Small intestine (tissue), 7 donors: ENCODE data around the gene LRCH2. TPM values are rescaled to one million over a fixed set of nuclear protein-coding genes. Genes with fewer than 3 reads are reported as not detected.

Experiments used
- DNase-seq, 2 donors: peaks; one replicate each; pipeline versions ENCODE4 v3.0.0 to v3.0.0-alpha.2; 2013
- FAIRE-seq: peaks from 2 replicates; lab custom pipeline; 2012; peaks lifted over from hg19 to GRCh38; lab: Jason Lieb, UNC
- H3K27ac ChIP-seq, 3 donors: one replicate each; pipeline ENCODE4 v1.5.1; 2013; ENCODE audit warnings: low read length in 2 of 3, mild to moderate bottlenecking in 2 of 3, control low read depth in 1 of 3, inconsistent platforms in 1 of 3, low read depth in 1 of 3, moderate library complexity in 1 of 3
- H3K27me3 ChIP-seq, 3 donors: one replicate each; pipeline ENCODE4 v1.6.1; 2013; ENCODE audit warnings: low read length in 3 of 3, inconsistent platforms in 1 of 3; ENCODE audit not compliant: control insufficient read depth in 3 of 3, insufficient read depth in 3 of 3
- H3K36me3 ChIP-seq, 3 donors: one replicate each; pipeline ENCODE4 v1.6.1; 2013; ENCODE audit warnings: low read length in 3 of 3, inconsistent platforms in 1 of 3, low read depth in 1 of 3, mild to moderate bottlenecking in 1 of 3, moderate library complexity in 1 of 3; ENCODE audit not compliant: control insufficient read depth in 3 of 3, insufficient read depth in 2 of 3
- H3K4me1 ChIP-seq, 3 donors: one replicate each; pipeline ENCODE4 v1.6.1; 2013; ENCODE audit warnings: low read length in 2 of 3, inconsistent platforms in 1 of 3, low read depth in 1 of 3, mild to moderate bottlenecking in 1 of 3, moderate library complexity in 1 of 3; ENCODE audit not compliant: control insufficient read depth in 3 of 3, insufficient read depth in 2 of 3
- H3K4me3 ChIP-seq, 3 donors: one replicate each; pipeline ENCODE4 v1.5.1; 2013; ENCODE audit warnings: low read length in 3 of 3, control low read depth in 1 of 3, inconsistent platforms in 1 of 3, low read depth in 1 of 3, mild to moderate bottlenecking in 1 of 3, moderate library complexity in 1 of 3
- H3K9me3 ChIP-seq, 2 donors: one replicate each; pipeline ENCODE4 v1.6.1; 2013; ENCODE audit warnings: low read depth in 1 of 2, low read length in 1 of 2; ENCODE audit not compliant: control insufficient read depth in 2 of 2, insufficient read depth in 1 of 2
- WGBS, 3 donors: extraction: QIAGEN DNeasy Blood & Tissue Kit; methylation state at CpG; one replicate each; pipeline ENCODE4 v1.1.7; 2013; 5-methylcytosine and 5-hydroxymethylcytosine counted together
- polyA plus RNA-seq, 4 donors: library from polyadenylated mRNA; stranded (reverse) in 3 of 4; unstranded in 1 of 4; fragments of 200-250 nt in 3 of 4; fragments of 120-200 nt in 1 of 4; gene quantifications; one replicate each; pipeline versions ENCODE4 v1.2.1 to v1.2.3, GENCODE V29; 2013
- donor health status: healthy with polysubstance abuse.
- donor health status: control.
- donor health status: control.
- donor health status: Bipolar disorder and iron deficiency.
- donor health status: healthy.

LRCH2 gene
- polyA plus RNA-seq, 4 donors, result 0.54 to 1.5 (median 1.1) TPM; not detected in 1

- DNase-seq, result no peak
- Histone ChIP-seq H3K27ac (no peak overlapping the region), H3K36me3 (no peaks in the 10 kb centered on the region), H3K4me3 (no peak overlapping the region), H3K4me1 (no peaks in the 10 kb centered on the region), H3K9me3 (no peaks in the 10 kb centered on the region), H3K27me3 (no peaks in the 10 kb centered on the region)
- no peak for FAIRE-seq
- WGBS, 3 donors, result 65 to 86% (median 76%) methylated on average over 3 of the region's 3 CpGs
Measured at GRCh38 chrX:115174548-115174947, 59.3 kb downstream of the LRCH2 start.

- Histone ChIP-seq H3K4me1 (no peaks in the 10 kb centered on the region), H3K27me3 (no peaks in the 10 kb centered on the region), H3K4me3 (no peak overlapping the region), H3K27ac (no peak overlapping the region), H3K36me3 (no peaks in the 10 kb centered on the region), H3K9me3 (no peaks in the 10 kb centered on the region)
- FAIRE-seq, result no peak
- no peak for DNase-seq
- 42 to 72% (median 47%) methylated on average over 9 of the region's 9 CpGs for WGBS, 3 donors
Measured at GRCh38 chrX:115173181-115173580, 60.7 kb downstream of the LRCH2 start.

- Histone ChIP-seq H3K4me3 (no peak overlapping the region), H3K4me1 (no peaks in the 10 kb centered on the region), H3K9me3 (no peaks in the 10 kb centered on the region), H3K27ac (no peak overlapping the region), H3K36me3 (no peaks in the 10 kb centered on the region), H3K27me3 (no peaks in the 10 kb centered on the region)
- DNase-seq, result no peak
- 42 to 80% (median 65%) methylated on average over 1 of the region's 1 CpG for WGBS, 3 donors
- peak; percentile 33 for FAIRE-seq
Measured at GRCh38 chrX:115147220-115147619, 86.7 kb downstream of the LRCH2 start.

DNA sequence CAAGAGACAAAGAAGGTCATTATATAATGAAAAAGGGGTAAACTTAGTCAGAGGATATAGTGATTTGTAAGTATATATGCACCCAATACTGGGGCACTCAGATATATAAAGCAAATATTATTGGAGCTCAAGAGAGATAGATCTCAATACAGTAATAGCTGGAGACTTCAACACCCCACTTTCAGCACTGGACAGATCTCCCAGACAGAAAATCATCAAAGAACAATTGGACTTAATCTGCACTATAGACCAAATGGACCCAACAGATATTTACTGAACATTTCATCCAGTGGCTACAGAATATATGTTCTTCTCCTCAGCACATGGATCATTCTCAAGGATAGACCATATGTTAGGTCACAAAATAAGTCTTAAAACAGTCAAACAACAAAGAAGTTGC is 91.8 kb downstream of the LRCH2 start:
- Histone ChIP-seq H3K4me1 (no peaks in the 10 kb centered on the region), H3K36me3 (peaks cover 0 to 3% (median 0%) of the 10 kb centered on the region in 3 donors), H3K27ac (no peak overlapping the region), H3K27me3 (no peaks in the 10 kb centered on the region), H3K9me3 (no peaks in the 10 kb centered on the region), H3K4me3 (no peak overlapping the region)
- DNase-seq (no peak), FAIRE-seq (no peak)

DNA sequence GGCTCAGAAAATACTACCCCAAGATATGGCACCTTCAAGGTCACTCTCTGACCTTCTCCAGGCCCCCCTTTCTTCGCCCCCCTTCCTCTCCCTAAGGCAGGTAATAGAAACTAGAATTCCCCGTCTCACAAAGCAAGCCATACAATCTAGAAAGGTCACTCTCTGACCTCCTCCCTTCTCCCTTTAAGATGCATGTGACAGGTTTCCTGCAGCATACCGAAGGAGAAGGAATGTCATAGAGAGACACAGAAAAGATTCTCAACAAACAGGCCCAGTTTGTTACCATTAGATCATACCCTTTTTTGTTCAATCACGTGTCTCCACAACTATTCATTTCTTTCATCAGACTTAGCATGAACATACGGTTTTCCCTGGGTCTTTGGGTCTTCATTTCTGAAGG is 95.9 kb downstream of the LRCH2 start:
- Histone ChIP-seq H3K4me3 (no peak overlapping the region), H3K4me1 (no peaks in the 10 kb centered on the region), H3K27ac (no peak overlapping the region), H3K36me3 (peaks cover 0 to 3% (median 0%) of the 10 kb centered on the region in 3 donors), H3K9me3 (no peaks in the 10 kb centered on the region), H3K27me3 (no peaks in the 10 kb centered on the region)
- DNase-seq (no peak), FAIRE-seq (no peak)
- WGBS, 3 donors, result 43 to 76% (median 57%) methylated on average over 5 of the region's 5 CpGs

DNA sequence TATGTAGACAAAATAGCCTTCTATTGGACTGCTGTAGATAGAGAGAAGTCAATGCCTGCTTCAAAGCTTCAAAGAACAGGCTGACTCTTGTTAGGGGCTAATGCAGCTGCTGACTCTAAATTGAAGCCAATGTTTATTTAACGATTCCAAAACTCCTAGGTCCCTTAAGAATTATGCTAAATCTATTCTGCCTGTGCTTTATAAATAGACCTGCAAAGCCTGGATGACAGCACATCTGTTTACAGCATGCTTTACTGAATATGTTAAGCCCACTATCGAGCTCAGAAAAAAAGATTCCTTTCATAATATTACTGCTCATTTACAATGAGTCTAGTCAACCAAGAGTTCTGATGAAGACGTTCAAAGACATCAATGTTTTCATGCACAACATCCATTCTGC is 99.5 kb downstream of the LRCH2 start:
- no peak overlapping the region for H3K4me3 ChIP-seq
- H3K27me3 ChIP-seq, result no peaks in the 10 kb centered on the region
- no peak overlapping the region for H3K27ac ChIP-seq
- DNase-seq (no peak), FAIRE-seq (no peak)
- 57 to 81% (median 61%) methylated on average over 3 of the region's 3 CpGs for WGBS, 3 donors
- no peaks in the 10 kb centered on the region for H3K9me3 ChIP-seq
- no peaks in the 10 kb centered on the region for H3K4me1 ChIP-seq
- H3K36me3 ChIP-seq, result no peaks in the 10 kb centered on the region

- Histone ChIP-seq H3K4me1 (no peaks in the 10 kb centered on the region), H3K36me3 (no peaks in the 10 kb centered on the region), H3K9me3 (no peaks in the 10 kb centered on the region), H3K27me3 (no peaks in the 10 kb centered on the region), H3K4me3 (no peak overlapping the region), H3K27ac (no peak overlapping the region)
- DNase-seq, result no peak
- no peak for FAIRE-seq
Measured at GRCh38 chrX:115112411-115112810, 121.5 kb downstream of the LRCH2 start.

- DNase-seq, result no peak
- peaks cover 0 to 4% of the 10 kb centered on the region in 2 donors for H3K9me3 ChIP-seq
- no peaks in the 10 kb centered on the region for H3K4me1 ChIP-seq
- no peaks in the 10 kb centered on the region for H3K27me3 ChIP-seq
- FAIRE-seq, result no peak
- no peak overlapping the region for H3K4me3 ChIP-seq
- no peak overlapping the region for H3K27ac ChIP-seq
- 81 to 95% (median 87%) methylated on average over 3 to 4 of the region's 4 CpGs for whole genome bisulfite sequencing, 3 donors
- H3K36me3 ChIP-seq, result no peaks in the 10 kb centered on the region
Measured at GRCh38 chrX:115098897-115099296, 135.0 kb downstream of the LRCH2 start.

- DNase-seq, result no peak
- Histone ChIP-seq H3K36me3 (no peaks in the 10 kb centered on the region), H3K4me1 (no peaks in the 10 kb centered on the region), H3K27ac (no peak overlapping the region), H3K4me3 (no peak overlapping the region), H3K9me3 (peaks cover 0 to 3% of the 10 kb centered on the region in 2 donors), H3K27me3 (no peaks in the 10 kb centered on the region)
- no peak for FAIRE-seq
- WGBS, 3 donors, result 39 to 70% (median 47%) methylated on average over 1 of the region's 1 CpG
Measured at GRCh38 chrX:115093191-115093590, 140.7 kb downstream of the LRCH2 start.
